Measurements from ENCODE around the gene UBASH3A. TPM values are rescaled to one million over a fixed set of nuclear protein-coding genes. Genes with fewer than 3 reads are reported as not detected.

Gene UBASH3A
- polyA plus RNA-seq, 6 donors from 2014 or later: 0.16 to 0.32 TPM; not detected in 4

- Mint-ChIP-seq H3K9me3 (peaks cover 6 to 23% (median 9%) of the 10 kb centered on the region in 7 donors), H3K27me3 (peaks cover 0 to 39% (median 34%) of the 10 kb centered on the region in 3 donors), H3K4me1 (peaks cover 0 to 12% (median 4%) of the 10 kb centered on the region in 3 donors), H3K36me3 (peaks cover 5 to 11% of the 10 kb centered on the region in 2 donors), H3K4me3 (no peak overlapping the region), H3K27ac (peak overlapping the region in 2 of 6 donors; percentile 30 to 90)
- no peak for ATAC-seq (ENCODE audit: low read depth in 2 of 2)
- no peak for DNase-seq
Observed at GRCh38 chr21:42377211-42377950, 26.3 kb upstream of the UBASH3A start.

- Mint-ChIP-seq H3K36me3 (peaks cover 8 to 16% of the 10 kb centered on the region in 2 donors), H3K27ac (peak overlapping the region in 1 of 6 donors; percentile 30), H3K4me3 (no peak overlapping the region), H3K9me3 (peaks cover 8 to 28% (median 13%) of the 10 kb centered on the region in 7 donors), H3K27me3 (peaks cover 0 to 43% (median 34%) of the 10 kb centered on the region in 3 donors), H3K4me1 (peaks cover 0 to 12% (median 4%) of the 10 kb centered on the region in 3 donors)
- DNase-seq (no peak), ATAC-seq (ENCODE audit: low read depth in 2 of 2) (no peak)
Observed at GRCh38 chr21:42377951-42378340, 25.8 kb upstream of the UBASH3A start.

- Mint-ChIP-seq H3K36me3 (peaks cover 8 to 16% of the 10 kb centered on the region in 2 donors), H3K4me3 (peak overlapping the region in 1 of 8 donors; percentile 60)
Observed at GRCh38 chr21:42378418-42378817, 25.3 kb upstream of the UBASH3A start.

GRCh38 chr21:42379426-42380215 lies 24.1 kb upstream of the UBASH3A start:
- Mint-ChIP-seq H3K36me3 (peaks cover 8 to 16% of the 10 kb centered on the region in 2 donors), H3K4me3 (peak overlapping the region in 2 of 8 donors; percentile 59 to 85)

More at GRCh38 chr21:42378418-42378817, 25.3 kb upstream of the UBASH3A start:
- no peak for ATAC-seq (ENCODE audit: low read depth in 2 of 2)
- Mint-ChIP-seq H3K27me3 (peaks cover 0 to 43% (median 34%) of the 10 kb centered on the region in 3 donors), H3K4me1 (peaks cover 0 to 12% (median 4%) of the 10 kb centered on the region in 3 donors), H3K9me3 (peaks cover 8 to 28% (median 13%) of the 10 kb centered on the region in 7 donors), H3K27ac (peak overlapping the region in 1 of 6 donors; percentile 41)
- no peak for DNase-seq

GRCh38 chr21:42381347-42381984 lies 22.2 kb upstream of the UBASH3A start:
- Mint-ChIP-seq H3K9me3 (peaks cover 11 to 28% (median 17%) of the 10 kb centered on the region in 7 donors), H3K27ac (peak overlapping the region in 1 of 6 donors; percentile 20), H3K27me3 (peaks cover 0 to 19% (median 15%) of the 10 kb centered on the region in 3 donors), H3K4me1 (peaks cover 12 to 33% (median 21%) of the 10 kb centered on the region in 3 donors), H3K4me3 (peak overlapping the region in 1 of 8 donors; percentile 20), H3K36me3 (peaks cover 8 to 24% of the 10 kb centered on the region in 2 donors)
- ATAC-seq (ENCODE audit: low read depth in 2 of 2) (no peak), DNase-seq (no peak)

More at GRCh38 chr21:42379426-42380215, 24.1 kb upstream of the UBASH3A start:
- peaks cover 0 to 33% (median 28%) of the 10 kb centered on the region in 3 donors for H3K27me3 Mint-ChIP-seq
- DNase-seq (peak; percentile 16), ATAC-seq (ENCODE audit: low read depth in 2 of 2) (peak; percentile 44 to 80)
- H3K27ac Mint-ChIP-seq: peak overlapping the region in 2 of 6 donors; percentile 33 to 62
- H3K9me3 Mint-ChIP-seq: peaks cover 8 to 28% (median 15%) of the 10 kb centered on the region in 7 donors
- H3K4me1 Mint-ChIP-seq: peaks cover 5 to 23% (median 9%) of the 10 kb centered on the region in 3 donors

- peaks cover 8 to 18% (median 11%) of the 10 kb centered on the region in 3 donors for H3K27me3 Mint-ChIP-seq
- ATAC-seq (ENCODE audit: low read depth in 2 of 2) (no peak), DNase-seq (no peak)
- H3K36me3 Mint-ChIP-seq: peaks cover 8 to 24% of the 10 kb centered on the region in 2 donors
- H3K4me3 Mint-ChIP-seq: peak overlapping the region in 1 of 8 donors; percentile 10
- H3K4me1 Mint-ChIP-seq: peaks cover 12 to 35% (median 25%) of the 10 kb centered on the region in 3 donors
- H3K27ac Mint-ChIP-seq: no peak overlapping the region
- H3K9me3 Mint-ChIP-seq: peaks cover 11 to 28% (median 17%) of the 10 kb centered on the region in 7 donors
Observed at GRCh38 chr21:42382915-42383314, 20.8 kb upstream of the UBASH3A start.

- peaks cover 12 to 35% (median 25%) of the 10 kb centered on the region in 3 donors for H3K4me1 Mint-ChIP-seq
- peaks cover 8 to 22% (median 13%) of the 10 kb centered on the region in 3 donors for H3K27me3 Mint-ChIP-seq
- no peak overlapping the region for H3K27ac Mint-ChIP-seq
- H3K36me3 Mint-ChIP-seq: peaks cover 8 to 24% of the 10 kb centered on the region in 2 donors
- ATAC-seq (ENCODE audit: low read depth in 2 of 2) (no peak), DNase-seq (no peak)
- no peak overlapping the region for H3K4me3 Mint-ChIP-seq
- peaks cover 11 to 28% (median 17%) of the 10 kb centered on the region in 7 donors for H3K9me3 Mint-ChIP-seq
Observed at GRCh38 chr21:42383331-42383730, 20.4 kb upstream of the UBASH3A start.

- Mint-ChIP-seq H3K27me3 (peaks cover 8 to 33% (median 15%) of the 10 kb centered on the region in 3 donors), H3K27ac (peak overlapping the region in 3 of 6 donors; percentile 11 to 69 (median 53)), H3K9me3 (peaks cover 11 to 28% (median 17%) of the 10 kb centered on the region in 7 donors), H3K4me3 (peak overlapping the region in 2 of 8 donors; percentile 57 to 65), H3K4me1 (peaks cover 12 to 33% (median 24%) of the 10 kb centered on the region in 3 donors), H3K36me3 (peaks cover 8 to 24% of the 10 kb centered on the region in 2 donors)
- ATAC-seq (ENCODE audit: low read depth in 2 of 2): no peak
- DNase-seq: no peak
Observed at GRCh38 chr21:42384156-42384945, 19.4 kb upstream of the UBASH3A start.

GRCh38 chr21:42384989-42385388 lies 18.7 kb upstream of the UBASH3A start:
- ATAC-seq (ENCODE audit: low read depth in 2 of 2): no peak
- no peak for DNase-seq
- Mint-ChIP-seq H3K9me3 (peaks cover 11 to 28% (median 17%) of the 10 kb centered on the region in 7 donors), H3K27ac (peak overlapping the region; percentile 11 to 92 (median 69)), H3K4me3 (peak overlapping the region in 5 of 8 donors; percentile 22 to 84 (median 29)), H3K36me3 (peaks cover 8 to 24% of the 10 kb centered on the region in 2 donors), H3K27me3 (peaks cover 8 to 37% (median 21%) of the 10 kb centered on the region in 3 donors), H3K4me1 (peaks cover 12 to 29% (median 21%) of the 10 kb centered on the region in 3 donors)

GRCh38 chr21:42385619-42386018 lies 18.1 kb upstream of the UBASH3A start:
- Mint-ChIP-seq H3K4me3 (no peak overlapping the region), H3K27ac (peak overlapping the region in 3 of 6 donors; percentile 60 to 89 (median 85)), H3K36me3 (peaks cover 8 to 24% of the 10 kb centered on the region in 2 donors), H3K4me1 (peaks cover 12 to 27% (median 21%) of the 10 kb centered on the region in 3 donors), H3K27me3 (peaks cover 8 to 41% (median 24%) of the 10 kb centered on the region in 3 donors), H3K9me3 (peaks cover 11 to 23% (median 17%) of the 10 kb centered on the region in 7 donors)
- no peak for ATAC-seq (ENCODE audit: low read depth in 2 of 2)
- no peak for DNase-seq

- Mint-ChIP-seq H3K9me3 (peaks cover 11 to 23% (median 17%) of the 10 kb centered on the region in 7 donors), H3K27ac (peak overlapping the region in 2 of 6 donors; percentile 85 to 89), H3K27me3 (peaks cover 8 to 46% (median 29%) of the 10 kb centered on the region in 3 donors), H3K4me3 (peak overlapping the region in 1 of 8 donors; percentile 40), H3K36me3 (peaks cover 8 to 24% of the 10 kb centered on the region in 2 donors), H3K4me1 (peaks cover 12 to 27% (median 21%) of the 10 kb centered on the region in 3 donors)
- ATAC-seq (ENCODE audit: low read depth in 2 of 2): no peak
- no peak for DNase-seq
Observed at GRCh38 chr21:42386034-42386591, 17.6 kb upstream of the UBASH3A start.

Measured in naive B cell (primary cell).